ENCODE results near the gene TMPO.

GRCh38 chr12:98572010-98572409 is 56.6 kb downstream of the TMPO start:
- TF ChIP-seq CTCF (IDR thresholded peaks at IDR 0.05; ENCODE audit: low read depth, low read length, missing input control) (peak; percentile 18), MAX (IDR thresholded peaks at IDR 0.05) (no peak), RAD21 (IDR thresholded peaks at IDR 0.05) (peak; percentile 6 to 56), EGR1 (IDR thresholded peaks at IDR 0.05; ENCODE audit: low read depth in 2 of 2) (no peak), TAF1 (conservative IDR thresholded peaks at IDR 0.05) (no peak)
